GM12865 (cell line): ENCODE results near the gene ZCCHC9.
"Not testable (repeated sequence)": the region's sequence is repeated elsewhere in the genome, so short reads cannot be mapped to it uniquely, and the experiment has no call there.

ENCODE experiments used
- DNase-seq: peaks from one replicate; pipeline ENCODE4 v3.0.0; 2010; ENCODE audit warnings: low read depth
- H3K4me3 ChIP-seq: 2 replicates; pipeline ENCODE4 v1.5.1; 2011; ENCODE audit warnings: mild to moderate bottlenecking, low read depth, low read length, control low read depth
- TF ChIP-seq, protein P1 (sequence below): IDR thresholded peaks from 2 replicates; pipeline ENCODE4 v1.5.1; 2011; ENCODE audit warnings: low read length, control low read depth, low read depth, inconsistent platforms; ENCODE audit not compliant: insufficient read depth; ENCODE audit errors: missing control alignments

Gene ZCCHC9

DNA sequence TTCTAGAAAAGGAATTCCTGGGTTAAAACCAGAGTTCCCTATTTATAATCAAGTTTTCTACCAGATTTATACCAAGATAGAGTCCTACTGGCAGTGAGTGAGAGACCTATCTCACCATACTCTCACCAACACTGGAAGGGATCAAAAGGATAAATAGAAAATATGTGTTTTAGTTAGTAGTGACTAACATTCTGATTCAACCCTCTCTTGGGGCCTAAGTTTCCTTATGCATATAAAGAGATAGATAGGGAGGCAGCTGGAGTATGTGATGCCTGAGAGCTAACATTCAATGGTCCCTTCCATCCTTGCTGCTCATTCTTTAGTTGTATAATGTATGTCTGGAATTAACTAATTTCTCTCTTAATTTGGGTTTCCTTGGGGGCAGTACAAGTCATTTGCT lies 36.3 kb upstream of the ZCCHC9 start:
- no peak overlapping the region for H3K4me3 ChIP-seq
- TF ChIP-seq, protein P1, sequence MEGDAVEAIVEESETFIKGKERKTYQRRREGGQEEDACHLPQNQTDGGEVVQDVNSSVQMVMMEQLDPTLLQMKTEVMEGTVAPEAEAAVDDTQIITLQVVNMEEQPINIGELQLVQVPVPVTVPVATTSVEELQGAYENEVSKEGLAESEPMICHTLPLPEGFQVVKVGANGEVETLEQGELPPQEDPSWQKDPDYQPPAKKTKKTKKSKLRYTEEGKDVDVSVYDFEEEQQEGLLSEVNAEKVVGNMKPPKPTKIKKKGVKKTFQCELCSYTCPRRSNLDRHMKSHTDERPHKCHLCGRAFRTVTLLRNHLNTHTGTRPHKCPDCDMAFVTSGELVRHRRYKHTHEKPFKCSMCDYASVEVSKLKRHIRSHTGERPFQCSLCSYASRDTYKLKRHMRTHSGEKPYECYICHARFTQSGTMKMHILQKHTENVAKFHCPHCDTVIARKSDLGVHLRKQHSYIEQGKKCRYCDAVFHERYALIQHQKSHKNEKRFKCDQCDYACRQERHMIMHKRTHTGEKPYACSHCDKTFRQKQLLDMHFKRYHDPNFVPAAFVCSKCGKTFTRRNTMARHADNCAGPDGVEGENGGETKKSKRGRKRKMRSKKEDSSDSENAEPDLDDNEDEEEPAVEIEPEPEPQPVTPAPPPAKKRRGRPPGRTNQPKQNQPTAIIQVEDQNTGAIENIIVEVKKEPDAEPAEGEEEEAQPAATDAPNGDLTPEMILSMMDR = no peak
- DNase-seq = no peak

DNA sequence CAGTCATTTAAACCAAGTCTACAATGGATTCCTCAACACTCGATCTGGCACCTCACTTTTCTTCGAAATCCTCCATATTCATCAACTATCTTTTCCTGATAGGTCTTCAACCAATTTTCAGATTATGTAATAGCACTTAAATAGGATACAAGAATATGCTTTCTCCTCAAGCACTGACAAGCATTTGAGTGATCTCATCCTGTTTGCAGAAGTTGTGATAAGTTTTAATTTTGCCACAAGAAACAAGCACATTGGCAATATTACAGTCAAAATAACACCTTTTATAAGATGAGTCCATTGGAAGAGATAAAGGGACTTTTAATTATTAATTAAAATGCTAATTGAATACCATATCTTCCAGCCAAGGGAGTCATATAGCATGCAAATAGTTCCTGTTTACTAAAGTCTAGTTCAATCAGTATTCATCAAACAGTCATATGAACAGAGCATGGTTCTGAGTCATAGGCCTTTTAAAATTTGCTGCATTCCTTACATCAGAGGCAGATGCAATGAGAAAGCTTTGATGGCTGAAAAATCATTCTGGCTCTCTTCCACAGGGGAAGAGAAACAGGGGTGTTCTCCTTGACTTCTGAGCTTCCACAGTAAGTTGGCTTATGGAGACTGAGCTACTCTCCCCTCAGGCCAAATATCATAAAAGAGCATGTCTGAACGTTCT lies 32.7 kb upstream of the ZCCHC9 start:
- DNase-seq = no peak
- H3K4me3 ChIP-seq = no peak overlapping the region
- TF ChIP-seq, protein P1 = no peak

DNA sequence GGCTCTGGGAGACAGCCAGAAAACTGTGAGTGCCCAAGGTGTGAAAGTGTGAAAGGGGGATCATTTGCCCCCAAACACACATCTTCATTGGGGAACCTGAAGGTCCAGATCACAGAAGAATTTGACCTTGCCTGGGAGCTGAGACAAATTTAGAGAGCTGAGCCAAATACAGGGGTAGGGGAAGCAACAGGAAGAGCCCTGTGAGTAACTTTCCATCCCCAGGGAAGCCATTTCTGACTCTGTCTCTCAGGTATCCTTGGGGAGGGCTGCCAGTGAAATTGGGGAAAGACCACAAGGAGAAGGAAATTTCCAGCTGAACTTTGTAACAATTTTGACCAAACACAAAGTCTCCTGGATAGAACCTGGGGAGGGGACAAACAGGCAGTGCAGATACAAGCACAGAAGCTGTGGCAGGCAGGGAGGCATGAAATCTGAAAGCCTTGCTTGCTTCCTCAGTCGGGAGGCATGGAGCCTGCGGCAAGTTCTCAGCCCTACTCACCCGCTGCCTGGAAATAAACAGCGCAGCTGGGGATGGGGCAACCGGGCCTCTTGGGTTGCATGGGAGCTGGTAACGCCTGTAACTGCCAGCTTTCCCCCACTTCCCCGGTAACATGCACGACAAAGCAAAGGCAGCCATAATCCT lies 31.5 kb upstream of the ZCCHC9 start:
- H3K4me3 ChIP-seq = no peak overlapping the region
- TF ChIP-seq, protein P1 = no peak
- DNase-seq = no peak

DNA sequence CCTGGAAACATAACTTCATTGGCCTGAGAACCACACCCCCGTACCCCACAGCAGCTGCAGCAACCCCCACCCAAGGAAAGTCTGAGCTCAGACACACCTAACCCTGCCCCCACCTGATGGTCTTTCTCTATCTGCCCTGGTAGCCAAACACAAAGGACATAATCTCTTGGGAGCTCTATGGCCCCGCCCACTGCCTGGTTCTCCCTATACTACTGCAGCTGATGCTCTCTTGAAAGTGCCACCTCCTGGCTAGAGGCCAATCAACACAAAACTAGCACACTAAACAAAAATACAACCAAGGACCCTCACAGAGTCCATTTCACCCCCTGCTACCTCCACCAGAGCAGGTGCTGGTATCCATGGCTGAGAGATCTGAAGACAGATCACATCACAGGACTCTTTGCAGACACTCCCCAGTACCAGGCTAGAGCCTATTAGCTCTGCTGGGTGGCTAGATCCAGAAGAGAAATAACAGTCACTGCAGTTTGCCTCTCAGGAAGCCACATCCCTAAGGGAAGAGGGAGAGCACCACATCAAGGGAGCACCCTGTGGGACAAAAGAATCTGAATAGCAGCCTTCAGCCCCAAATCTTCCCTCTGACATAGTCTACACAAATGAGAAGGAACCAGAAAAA lies 30.9 kb upstream of the ZCCHC9 start:
- DNase-seq, H3K4me3 ChIP-seq: not testable (repeated sequence)

DNA sequence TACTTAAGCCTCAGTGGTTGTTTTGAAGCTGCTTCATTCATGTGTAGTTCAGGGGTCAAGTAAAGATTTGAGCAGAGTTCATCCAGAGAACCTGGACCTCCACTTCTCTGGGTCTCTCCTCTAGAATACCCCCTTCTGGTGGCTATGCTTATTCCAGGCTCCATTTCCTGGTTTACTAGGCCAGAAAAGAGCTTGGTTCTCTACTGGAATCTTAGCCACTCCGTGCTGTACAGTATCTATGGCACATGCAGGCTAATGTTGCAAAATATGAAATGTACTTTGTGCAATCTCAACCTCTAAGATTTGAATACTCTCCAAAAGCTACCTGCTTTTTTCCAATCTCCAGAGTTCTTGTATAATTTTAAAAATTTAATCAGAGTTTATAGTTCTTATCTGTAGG lies 17.4 kb upstream of the ZCCHC9 start:
- DNase-seq = no peak
- TF ChIP-seq, protein P1 = no peak
- H3K4me3 ChIP-seq = no peak overlapping the region

DNA sequence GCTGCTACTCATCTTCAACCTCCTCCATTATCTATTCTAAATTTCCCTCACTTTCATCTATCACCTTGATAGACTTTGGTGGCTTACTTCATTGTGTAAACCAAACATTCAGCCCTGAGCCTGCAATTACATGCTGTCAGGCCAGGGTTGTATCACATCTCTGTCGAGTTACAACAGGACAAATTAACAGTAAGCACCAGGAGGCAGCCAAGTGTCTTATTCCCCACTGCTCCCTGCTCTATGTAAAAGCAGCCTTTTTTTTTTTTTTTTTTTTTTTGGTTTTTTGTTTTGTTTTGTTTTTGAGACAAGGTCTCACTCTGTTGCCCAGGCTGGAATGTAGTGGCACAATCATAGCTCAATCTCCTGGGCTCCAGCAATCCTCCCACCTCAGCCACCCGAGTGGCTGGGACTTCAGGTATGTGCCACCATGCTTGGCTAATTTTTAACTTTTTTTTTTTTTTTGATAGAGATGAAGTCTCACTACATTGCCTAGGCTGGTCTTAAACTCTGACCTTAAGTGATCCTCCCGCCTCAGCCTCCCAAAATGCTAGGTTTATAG lies 15.2 kb upstream of the ZCCHC9 start:
- DNase-seq = no peak
- TF ChIP-seq, protein P1 = no peak
- no peak overlapping the region for H3K4me3 ChIP-seq

DNA sequence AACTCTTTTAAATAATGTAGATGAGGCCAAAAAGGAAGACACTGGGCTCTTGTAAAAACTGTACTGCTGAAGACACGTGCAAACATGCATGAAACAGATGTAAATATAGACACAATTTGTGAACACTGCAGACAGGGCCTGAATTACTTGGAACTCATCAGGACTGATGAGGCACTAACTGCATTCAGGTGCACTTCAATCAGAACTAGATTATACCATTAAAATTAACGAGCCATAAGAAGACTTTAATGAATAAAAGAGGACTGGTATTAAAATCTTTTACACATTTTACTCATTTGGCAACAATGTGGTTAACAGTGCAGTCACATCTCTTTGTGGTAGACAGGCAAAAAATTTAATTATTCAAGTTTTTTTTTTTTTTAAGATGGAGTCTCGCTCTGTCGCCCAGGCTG lies 13.4 kb upstream of the ZCCHC9 start:
- H3K4me3 ChIP-seq = no peak overlapping the region
- TF ChIP-seq, protein P1 = no peak
- DNase-seq = peak; percentile 23
